Glutamatergic neuron (in vitro differentiated cells): ENCODE measurements around the gene CD164. TPM values are rescaled to one million over a fixed set of nuclear protein-coding genes. Genes with fewer than 3 reads are reported as not detected.
A peak's percentile ranks its signal among the peaks of the same experiment; 100 is the strongest.

Source experiments
- DNase-seq: peaks from one replicate; pipeline ENCODE4 v3.0.0; 2022
- H3K27ac Mint-ChIP-seq: one replicate; pipeline ENCODE4 v1.8.0; 2020; ENCODE audit warnings: mild to moderate bottlenecking, mixed read lengths, inconsistent platforms; ENCODE audit not compliant: unreplicated experiment
- H3K27me3 Mint-ChIP-seq: one replicate; pipeline ENCODE4 v1.8.0; 2020; ENCODE audit warnings: mild to moderate bottlenecking, moderate library complexity, mixed read lengths, inconsistent platforms; ENCODE audit not compliant: unreplicated experiment
- H3K36me3 Mint-ChIP-seq: one replicate; pipeline ENCODE4 v1.8.0; 2020; ENCODE audit warnings: mild to moderate bottlenecking, mixed read lengths, inconsistent platforms; ENCODE audit not compliant: unreplicated experiment
- H3K4me1 Mint-ChIP-seq: one replicate; pipeline ENCODE4 v1.8.0; 2020; ENCODE audit warnings: mild to moderate bottlenecking, low read depth, mixed read lengths, inconsistent platforms; ENCODE audit not compliant: unreplicated experiment
- H3K4me3 Mint-ChIP-seq: one replicate; pipeline ENCODE4 v1.8.0; 2020; ENCODE audit warnings: mild to moderate bottlenecking, mixed read lengths, inconsistent platforms; ENCODE audit not compliant: unreplicated experiment
- H3K9me3 Mint-ChIP-seq: one replicate; pipeline ENCODE4 v1.8.0; 2020; ENCODE audit warnings: mild to moderate bottlenecking, moderate library complexity, mixed read lengths, inconsistent platforms; ENCODE audit not compliant: unreplicated experiment
- total RNA-seq: library from RNA; stranded (reverse); fragmentation: NEBNext Ultra II Directional; extraction: Animal tissue kit (Norgen Biotek cat#: 25700); gene quantifications from one replicate; pipeline ENCODE4 v1.2.1, GENCODE V29; 2021; ENCODE audit not compliant: unreplicated experiment
- TF ChIP-seq, protein P1 (sequence below): fragments of 200-600 bp; sonication (generic); IDR thresholded peaks from one replicate; pipeline ENCODE4 v1.5.0; 2021; ENCODE audit not compliant: partially characterized antibody, unreplicated experiment

Gene CD164
- total RNA-seq, 1 donor from 2014 or later: 45.5 TPM

DNA sequence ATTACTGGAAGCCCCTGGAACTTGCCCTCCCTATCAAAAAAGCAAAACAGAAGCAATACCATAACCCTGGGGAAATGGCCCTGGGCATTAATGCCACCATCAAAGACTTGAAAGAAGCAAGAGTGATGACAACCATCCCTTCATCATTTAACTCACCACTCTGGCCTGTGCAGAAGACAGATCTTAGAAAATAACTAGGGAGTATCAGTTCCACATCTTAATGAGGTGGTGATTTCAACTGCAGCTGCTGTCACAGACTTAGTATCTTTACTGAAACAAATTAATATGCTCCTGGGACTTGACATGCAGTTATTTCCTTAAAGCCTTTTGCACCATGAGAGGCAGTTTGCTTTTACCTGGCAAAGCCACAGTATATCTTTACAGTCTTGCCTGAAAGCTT lies 24.1 kb downstream of the CD164 start:
- peaks cover 2% of the 10 kb centered on the region for H3K9me3 Mint-ChIP-seq
- no peaks in the 10 kb centered on the region for H3K27me3 Mint-ChIP-seq
- no peak overlapping the region for H3K27ac Mint-ChIP-seq
- TF ChIP-seq, protein P1, sequence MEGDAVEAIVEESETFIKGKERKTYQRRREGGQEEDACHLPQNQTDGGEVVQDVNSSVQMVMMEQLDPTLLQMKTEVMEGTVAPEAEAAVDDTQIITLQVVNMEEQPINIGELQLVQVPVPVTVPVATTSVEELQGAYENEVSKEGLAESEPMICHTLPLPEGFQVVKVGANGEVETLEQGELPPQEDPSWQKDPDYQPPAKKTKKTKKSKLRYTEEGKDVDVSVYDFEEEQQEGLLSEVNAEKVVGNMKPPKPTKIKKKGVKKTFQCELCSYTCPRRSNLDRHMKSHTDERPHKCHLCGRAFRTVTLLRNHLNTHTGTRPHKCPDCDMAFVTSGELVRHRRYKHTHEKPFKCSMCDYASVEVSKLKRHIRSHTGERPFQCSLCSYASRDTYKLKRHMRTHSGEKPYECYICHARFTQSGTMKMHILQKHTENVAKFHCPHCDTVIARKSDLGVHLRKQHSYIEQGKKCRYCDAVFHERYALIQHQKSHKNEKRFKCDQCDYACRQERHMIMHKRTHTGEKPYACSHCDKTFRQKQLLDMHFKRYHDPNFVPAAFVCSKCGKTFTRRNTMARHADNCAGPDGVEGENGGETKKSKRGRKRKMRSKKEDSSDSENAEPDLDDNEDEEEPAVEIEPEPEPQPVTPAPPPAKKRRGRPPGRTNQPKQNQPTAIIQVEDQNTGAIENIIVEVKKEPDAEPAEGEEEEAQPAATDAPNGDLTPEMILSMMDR: no peak
- H3K4me3 Mint-ChIP-seq: no peak overlapping the region
- no peaks in the 10 kb centered on the region for H3K4me1 Mint-ChIP-seq
- DNase-seq: no peak
- H3K36me3 Mint-ChIP-seq: peaks cover 14% of the 10 kb centered on the region

DNA sequence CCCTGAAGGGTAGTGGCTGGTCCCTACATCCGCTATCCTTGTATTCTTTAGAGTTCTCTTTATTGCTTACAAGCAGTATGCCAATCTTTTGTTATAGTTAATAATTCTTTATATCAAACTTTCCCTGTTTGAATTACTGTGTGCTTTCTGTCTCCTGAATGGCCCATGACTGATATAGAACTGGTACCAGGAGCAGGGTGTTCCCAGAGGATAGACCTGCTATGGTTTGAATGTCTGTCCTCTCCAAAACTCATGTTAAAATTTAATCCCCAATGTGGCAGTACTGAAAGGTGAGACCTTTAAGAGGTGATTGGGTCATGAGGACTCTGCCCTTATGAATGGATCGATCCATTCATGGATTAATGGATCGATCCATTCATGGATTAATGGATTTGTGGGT lies 26.0 kb downstream of the CD164 start:
- Mint-ChIP-seq H3K9me3 (peaks cover 2% of the 10 kb centered on the region), H3K4me3 (no peak overlapping the region), H3K27ac (no peak overlapping the region), H3K27me3 (no peaks in the 10 kb centered on the region), H3K4me1 (no peaks in the 10 kb centered on the region), H3K36me3 (peaks cover 5% of the 10 kb centered on the region)
- TF ChIP-seq, protein P1: no peak
- DNase-seq: no peak

DNA sequence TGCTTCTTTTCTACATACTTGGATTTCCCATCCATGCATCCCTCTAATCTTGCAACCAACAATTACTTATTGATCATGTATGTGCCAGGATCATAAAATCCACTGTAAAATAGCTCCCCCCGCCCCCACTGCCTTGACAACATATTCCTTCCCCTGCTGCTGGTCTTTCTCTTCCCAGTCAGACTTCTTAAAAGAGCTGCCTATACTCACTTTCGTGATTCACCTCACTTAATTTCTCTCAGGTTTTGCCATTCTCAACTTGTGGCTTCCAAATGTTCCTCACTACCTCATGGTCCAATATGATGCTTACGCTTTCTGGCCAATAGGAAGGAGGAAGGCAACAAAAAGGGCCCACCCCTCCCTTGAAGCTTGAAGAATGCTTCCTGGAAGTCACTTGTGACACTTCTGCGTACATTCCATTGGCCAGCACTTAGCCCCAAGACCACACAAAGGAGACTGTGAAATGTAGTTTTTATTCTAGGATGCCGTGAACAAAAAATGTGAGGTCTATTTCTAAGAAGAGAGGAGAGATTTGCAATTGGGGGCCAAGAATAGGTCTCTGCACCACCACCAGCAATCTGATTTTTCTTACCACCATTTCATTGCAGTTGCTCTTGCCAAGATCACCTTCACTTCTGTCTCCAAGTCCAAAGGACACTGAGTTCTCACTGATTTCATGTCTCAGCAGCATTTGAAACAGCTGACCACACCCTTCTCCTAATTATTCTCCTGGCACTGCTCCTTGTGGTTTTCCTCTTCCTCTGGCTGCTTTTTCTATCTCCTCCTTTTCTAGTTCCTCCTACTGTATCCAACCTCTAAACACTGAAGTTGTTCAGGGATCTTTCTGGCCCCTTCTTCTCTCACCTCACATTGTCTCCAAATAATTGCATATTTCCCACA lies 30.8 kb downstream of the CD164 start:
- no peaks in the 10 kb centered on the region for H3K27me3 Mint-ChIP-seq
- no peaks in the 10 kb centered on the region for H3K4me1 Mint-ChIP-seq
- H3K9me3 Mint-ChIP-seq: no peaks in the 10 kb centered on the region
- no peak overlapping the region for H3K4me3 Mint-ChIP-seq
- TF ChIP-seq, protein P1: no peak
- DNase-seq: no peak
- H3K36me3 Mint-ChIP-seq: no peaks in the 10 kb centered on the region
- peak overlapping the region; percentile 25 for H3K27ac Mint-ChIP-seq

DNA sequence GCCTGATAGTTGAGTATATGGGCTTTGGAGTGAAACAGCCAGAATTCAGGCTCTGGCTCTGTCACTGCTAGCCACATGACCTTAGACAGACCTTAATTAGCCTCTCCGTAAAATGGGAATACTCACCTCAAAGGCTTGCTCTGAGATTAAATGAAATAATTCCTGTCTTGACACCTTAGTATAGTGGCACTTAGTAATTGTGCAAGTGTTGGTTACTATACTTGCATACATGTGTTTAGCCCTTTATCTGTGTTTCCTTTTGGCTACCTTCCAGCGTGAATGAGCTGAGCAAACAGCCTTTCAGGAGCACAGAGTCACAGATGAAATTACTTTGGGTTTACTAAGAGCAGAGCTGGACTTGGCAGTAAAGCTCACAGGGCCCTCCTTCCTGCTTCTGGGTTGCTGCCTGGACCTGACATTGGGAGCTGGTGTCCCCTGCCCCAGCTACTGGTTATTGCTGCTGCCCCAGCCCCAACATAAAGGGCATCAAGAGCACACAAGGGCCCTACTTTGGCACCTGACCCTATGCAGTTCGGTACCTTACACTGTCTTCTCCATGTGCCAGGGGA lies 32.8 kb downstream of the CD164 start:
- TF ChIP-seq, protein P1: no peak
- H3K36me3 Mint-ChIP-seq: no peaks in the 10 kb centered on the region
- H3K27ac Mint-ChIP-seq: no peak overlapping the region
- no peaks in the 10 kb centered on the region for H3K9me3 Mint-ChIP-seq
- no peak for DNase-seq
- no peak overlapping the region for H3K4me3 Mint-ChIP-seq
- H3K4me1 Mint-ChIP-seq: no peaks in the 10 kb centered on the region
- no peaks in the 10 kb centered on the region for H3K27me3 Mint-ChIP-seq

DNA sequence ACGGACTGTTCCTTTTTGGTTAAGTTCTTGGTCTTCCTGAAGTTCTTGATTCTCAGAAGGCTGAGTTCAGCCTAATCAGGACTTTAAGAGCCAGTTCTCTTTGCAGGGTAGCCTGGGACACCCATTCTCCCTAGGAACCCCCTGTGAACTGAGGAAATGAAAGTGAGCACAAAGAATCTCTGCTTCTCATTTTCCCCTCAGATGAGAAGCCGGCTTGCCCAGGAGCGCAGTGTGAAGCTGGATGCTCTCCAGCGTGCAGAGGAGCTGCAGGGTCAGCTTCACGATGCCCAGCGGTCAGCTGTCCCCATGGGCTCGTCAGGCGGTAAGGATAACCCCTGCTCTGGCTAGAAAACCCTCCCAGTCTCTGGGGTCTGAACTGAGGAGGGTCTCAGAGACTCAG lies 34.0 kb downstream of the CD164 start:
- DNase-seq: no peak
- Mint-ChIP-seq H3K27me3 (no peaks in the 10 kb centered on the region), H3K36me3 (no peaks in the 10 kb centered on the region)

More for the DNA sequence above, 34.0 kb downstream of the CD164 start:
- H3K4me3 Mint-ChIP-seq: no peak overlapping the region
- no peaks in the 10 kb centered on the region for H3K9me3 Mint-ChIP-seq
- TF ChIP-seq, protein P1: no peak
- H3K4me1 Mint-ChIP-seq: no peaks in the 10 kb centered on the region
- no peak overlapping the region for H3K27ac Mint-ChIP-seq
